CD4-positive, alpha-beta T cell (primary cell): ENCODE data around the gene TNXB. TPM values are rescaled to one million over a fixed set of nuclear protein-coding genes. Genes with fewer than 3 reads are reported as not detected.
"Not testable (repeated sequence)": the region's sequence is repeated elsewhere in the genome, so short reads cannot be mapped to it uniquely, and the experiment has no call there.

Experiments
- ATAC-seq: fragments of 200-7000 bp; cut with Tn5 transposase; one replicate; pipeline ENCODE4 v1.10.0; 2022; ENCODE audit warnings: mild to moderate bottlenecking; ENCODE audit not compliant: poor library complexity
- CTCF ChIA-PET: fragments of 350-600 bp; sonication (Branson Sonifier 250); formaldehyde crosslinking; loops from one replicate; lab custom pipeline; 2021; ENCODE audit warnings: antibody characterized with exemption, inconsistent platforms; lab: Charles Lee
- POLR2A ChIA-PET: fragments of 350-600 bp; sonication (Branson Sonifier 250); formaldehyde crosslinking; loops from one replicate; lab custom pipeline; 2021; ENCODE audit warnings: antibody characterized with exemption, inconsistent platforms; lab: Charles Lee
- DNase-seq, 14 experiments: peaks; one replicate each; pipeline ENCODE4 v3.0.0-alpha.2; 2013 to 2020; ENCODE audit warnings: mixed read lengths in 2 of 14
- H3K27ac ChIP-seq, 2 donors: one replicate each; pipeline versions ENCODE4 v1.5.1 to v1.7.0; 2013; ENCODE audit warnings: low read length in 2 of 2, low read depth in 1 of 2, mild to moderate bottlenecking in 1 of 2
- H3K27me3 ChIP-seq, 2 experiments: 1 replicate in 1 of 2; 2 replicates in 1 of 2; pipeline versions ENCODE4 v1.6.1 to v1.7.0; 2013; ENCODE audit warnings: low read length in 2 of 2, control low read depth in 1 of 2, mild to moderate bottlenecking in 1 of 2, moderate library complexity in 1 of 2; ENCODE audit not compliant: insufficient read depth in 2 of 2, control insufficient read depth in 1 of 2
- H3K36me3 ChIP-seq: one replicate; pipeline ENCODE4 v1.6.1; 2013; ENCODE audit warnings: low read length, control low read depth; ENCODE audit not compliant: insufficient read depth
- H3K4me1 ChIP-seq: one replicate; pipeline ENCODE4 v1.6.1; 2013; ENCODE audit warnings: low read length, control low read depth; ENCODE audit not compliant: insufficient read depth
- H3K4me3 ChIP-seq: one replicate; pipeline ENCODE4 v1.5.1; 2013; ENCODE audit warnings: mild to moderate bottlenecking, low read length, moderate library complexity
- H3K9me3 ChIP-seq, 2 experiments: 1 replicate in 1 of 2; 2 replicates in 1 of 2; pipeline versions ENCODE4 v1.6.1 to v1.7.0; 2013; ENCODE audit warnings: low read length in 2 of 2, mild to moderate bottlenecking in 2 of 2, control low read depth in 1 of 2, moderate library complexity in 1 of 2; ENCODE audit not compliant: control insufficient read depth in 1 of 2, insufficient read depth in 1 of 2
- H3K27ac Mint-ChIP-seq: one replicate; pipeline ENCODE4 v1.8.0; 2020; ENCODE audit warnings: mixed read lengths
- H3K27me3 Mint-ChIP-seq: one replicate; pipeline ENCODE4 v1.8.0; 2021; ENCODE audit warnings: mixed read lengths
- H3K36me3 Mint-ChIP-seq: one replicate; pipeline ENCODE4 v1.8.0; 2021; ENCODE audit warnings: low read depth, mixed read lengths
- H3K4me1 Mint-ChIP-seq: one replicate; pipeline ENCODE4 v1.8.0; 2021; ENCODE audit warnings: low read depth, mixed read lengths
- H3K4me3 Mint-ChIP-seq: one replicate; pipeline ENCODE4 v1.8.0; 2020; ENCODE audit warnings: mild to moderate bottlenecking, mixed read lengths
- H3K9me3 Mint-ChIP-seq: one replicate; pipeline ENCODE4 v1.8.0; 2020; ENCODE audit warnings: mixed read lengths
- CTCF ChIP-seq: fragments of 200-600 bp; IDR thresholded peaks from one replicate; pipeline ENCODE4 v1.8.0; 2022; ENCODE audit warnings: antibody characterized with exemption, mild to moderate bottlenecking
- intact Hi-C, 2 experiments: fragments of 100-400 bp; cut with DNase I in 1 of 2; cut with micrococcal nuclease in 1 of 2; formaldehyde crosslinking; loops; one replicate each; pipeline versions ENCODE4 v1.15.1 to v1.9.0; 2023 to 2025; cut with DNase I, micrococcal nuclease
- total RNA-seq, 174 experiments: library from RNA in 2 of 174; stranded (reverse) in 2 of 174; gene quantifications; one replicate each; pipeline ENCODE4 v1.2.3 and lab custom pipeline; 2021 to 2026

Gene TNXB
- total RNA-seq, 2 experiments from 2014 or later: 8.3 to 9.0 TPM

GRCh38 chr6:32047084-32047478, 62.1 kb downstream of the TNXB start:
- ChIA-PET POLR2A (no interaction called here), CTCF (no interaction called here)
- no peak for TF ChIP-seq CTCF
- intact Hi-C loops: loop anchor here in 1 of 2 experiments (10.0 kb wide), 1 partner anchor 108 kb away; the partner anchor contains the start of genes PPT2 and PRRT1
- DNase-seq (no peak), ATAC-seq (no peak)
- H3K4me1 Mint-ChIP-seq: peaks cover 5% of the 10 kb centered on the region
- H3K9me3 Mint-ChIP-seq: no peaks in the 10 kb centered on the region
- no peaks in the 10 kb centered on the region for H3K36me3 ChIP-seq
- H3K4me1 ChIP-seq: peaks cover 9% of the 10 kb centered on the region
- no peaks in the 10 kb centered on the region for H3K27me3 ChIP-seq
- H3K27ac ChIP-seq: no peak overlapping the region
- H3K36me3 Mint-ChIP-seq: no peaks in the 10 kb centered on the region
- no peak overlapping the region for H3K4me3 Mint-ChIP-seq
- H3K27me3 Mint-ChIP-seq: no peaks in the 10 kb centered on the region
- H3K27ac Mint-ChIP-seq: no peak overlapping the region
- H3K9me3 ChIP-seq: no peaks in the 10 kb centered on the region
- H3K4me3 ChIP-seq: no peak overlapping the region

GRCh38 chr6:32046450-32047083, 62.6 kb downstream of the TNXB start:
- Mint-ChIP-seq H3K36me3 (no peaks in the 10 kb centered on the region), H3K27me3 (no peaks in the 10 kb centered on the region), H3K4me3 (no peak overlapping the region), H3K27ac (no peak overlapping the region), H3K9me3 (no peaks in the 10 kb centered on the region), H3K4me1 (peaks cover 5% of the 10 kb centered on the region)
- Histone ChIP-seq H3K4me1 (peaks cover 9% of the 10 kb centered on the region), H3K36me3 (no peaks in the 10 kb centered on the region), H3K27ac (no peak overlapping the region), H3K9me3 (no peaks in the 10 kb centered on the region), H3K4me3 (no peak overlapping the region), H3K27me3 (no peaks in the 10 kb centered on the region)
- DNase-seq (no peak), ATAC-seq (no peak)
- TF ChIP-seq CTCF: no peak
- intact Hi-C loops: loop anchor here in 1 of 2 experiments (10.0 kb wide), 1 partner anchor 108 kb away; the partner anchor contains the start of genes PPT2 and PRRT1
- ChIA-PET CTCF (no interaction called here), POLR2A (no interaction called here)

- DNase-seq: no peak
- CTCF ChIA-PET: no interaction called here
These were observed 63.2 kb downstream of the TNXB start for GRCh38 chr6:32045811-32046449.

DNA sequence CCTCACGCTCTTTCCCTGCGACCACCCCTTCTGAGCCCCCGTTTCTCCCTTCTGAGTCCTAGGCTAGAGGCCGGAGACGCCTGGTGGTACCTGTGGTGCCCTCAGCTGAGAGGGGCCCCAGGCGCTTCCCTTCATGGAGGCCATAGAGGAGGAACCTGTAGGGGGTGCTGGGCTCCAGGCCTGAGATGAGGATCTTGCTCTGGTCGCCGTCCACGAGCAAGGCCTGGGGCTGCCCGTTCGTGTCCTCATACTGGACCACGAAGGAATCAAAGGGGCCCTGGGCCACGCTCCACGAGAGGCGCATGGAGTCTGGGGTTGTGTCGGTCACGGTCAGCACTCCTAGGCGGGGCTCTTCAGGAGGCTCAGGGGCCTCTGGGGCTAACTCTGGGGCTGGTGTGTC, 64.2 kb downstream of the TNXB start:
- H3K9me3 ChIP-seq, H3K27me3 ChIP-seq, DNase-seq, H3K4me1 Mint-ChIP-seq, H3K27ac Mint-ChIP-seq, H3K27me3 Mint-ChIP-seq, H3K9me3 Mint-ChIP-seq, H3K4me3 ChIP-seq, H3K27ac ChIP-seq, H3K36me3 Mint-ChIP-seq, H3K4me1 ChIP-seq, CTCF ChIA-PET, H3K36me3 ChIP-seq, POLR2A ChIA-PET, ATAC-seq, H3K4me3 Mint-ChIP-seq: not testable (repeated sequence)
- intact Hi-C loops: loop anchor here in 1 of 2 experiments (10.0 kb wide), 1 partner anchor 110 kb away; the partner anchor contains the start of genes PPT2 and PRRT1

More at GRCh38 chr6:32045811-32046449, 63.2 kb downstream of the TNXB start:
- no peak overlapping the region for H3K4me3 ChIP-seq
- no peaks in the 10 kb centered on the region for H3K27me3 ChIP-seq
- Mint-ChIP-seq H3K9me3 (no peaks in the 10 kb centered on the region), H3K4me1 (peaks cover 5% of the 10 kb centered on the region), H3K27ac (no peak overlapping the region), H3K27me3 (no peaks in the 10 kb centered on the region), H3K4me3 (no peak overlapping the region), H3K36me3 (no peaks in the 10 kb centered on the region)
- ATAC-seq: no peak
- no peak for TF ChIP-seq CTCF
- peaks cover 9% of the 10 kb centered on the region for H3K4me1 ChIP-seq
- no peaks in the 10 kb centered on the region for H3K9me3 ChIP-seq
- POLR2A ChIA-PET: no interaction called here
- no peak overlapping the region for H3K27ac ChIP-seq
- no peaks in the 10 kb centered on the region for H3K36me3 ChIP-seq
- intact Hi-C loops: loop anchor here in 1 of 2 experiments (10.0 kb wide), 1 partner anchor 109 kb away; the partner anchor contains the start of genes PPT2 and PRRT1
